A549 (cell line): Measurements from ENCODE around the gene TSPAN18. TPM values are rescaled to one million over a fixed set of nuclear protein-coding genes. Genes with fewer than 3 reads are reported as not detected.

ENCODE experiments used
- ATAC-seq, 2 experiments: fragments of 200-7000 bp in 1 of 2; fragments of >200 bp in 1 of 2; cut with Nextera tagmentation in 1 of 2; cut with Tn5 transposase in 1 of 2; 3 replicates each; pipeline versions ENCODE4 v1.8.0 to v1.9.1; 2018 to 2020; ENCODE audit warnings: mild to moderate bottlenecking in 1 of 2, moderate library complexity in 1 of 2
- CTCF ChIA-PET: fragments of 300-600 bp; sonication (Branson Sonifier 250); formaldehyde crosslinking; extraction: SDS; loops from one replicate; lab custom pipeline; 2021; ENCODE audit warnings: antibody characterized with exemption, inconsistent platforms; lab: Yijun Ruan, JAX
- POLR2A ChIA-PET: fragments of 350-600 bp; formaldehyde crosslinking; extraction: SDS; loops from one replicate; lab custom pipeline; 2021; ENCODE audit warnings: antibody characterized with exemption, inconsistent platforms; lab: Yijun Ruan, JAX
- DNase-seq, 2 experiments: peaks; one replicate each; pipeline versions ENCODE4 v3.0.0 to v3.0.0-alpha.2; 2011 to 2016; ENCODE audit warnings: low read depth in 1 of 2, low spot score in 1 of 2
- FAIRE-seq: peaks from 2 replicates; lab custom pipeline; 2011; peaks lifted over from hg19 to GRCh38; lab: Jason Lieb, UNC
- H3K27ac ChIP-seq, 2 experiments: fragments of >200 bp; sonication (Bioruptor Twin); formaldehyde crosslinking; 3 replicates each; pipeline ENCODE4 v1.5.1; 2016 to 2017
- H3K4me1 ChIP-seq: fragments of >200 bp; sonication (Bioruptor Twin); formaldehyde crosslinking; 3 replicates; pipeline ENCODE4 v1.6.1; 2016
- H3K4me2 ChIP-seq: fragments of >200 bp; sonication (Bioruptor Twin); formaldehyde crosslinking; 3 replicates; pipeline ENCODE4 v1.6.1; 2016
- H3K4me3 ChIP-seq: fragments of >200 bp; sonication (Bioruptor Twin); formaldehyde crosslinking; 3 replicates; pipeline ENCODE4 v1.5.1; 2016
- H3K9me3 ChIP-seq: fragments of >200 bp; sonication (Bioruptor Twin); formaldehyde crosslinking; 3 replicates; pipeline ENCODE4 v1.6.1; 2016
- ATOH8 ChIP-seq: fragments of 250-450 bp; sonication (Bioruptor Pico); IDR thresholded peaks from 2 replicates; pipeline ENCODE4 v1.5.0; 2020; ENCODE audit warnings: low read depth, mild to moderate bottlenecking, moderate library complexity
- CBX2 ChIP-seq: fragments of 200-600 bp; sonication (generic); IDR thresholded peaks from 2 replicates; pipeline ENCODE4 v1.6.1; 2016; ENCODE audit warnings: low read depth, mild to moderate bottlenecking, borderline replicate concordance
- CEBPB ChIP-seq, 2 experiments: fragments of >200 bp in 1 of 2; sonication (Bioruptor Twin) in 1 of 2; formaldehyde crosslinking in 1 of 2; IDR thresholded peaks; 2 replicates each; pipeline ENCODE4 v1.6.1; 2012 to 2016
- FOSB ChIP-seq: fragments of 250-450 bp; sonication (Bioruptor Pico); IDR thresholded peaks from 2 replicates; pipeline ENCODE4 v1.5.0; 2020; ENCODE audit warnings: mild to moderate bottlenecking, moderate library complexity
- GATA3 ChIP-seq: IDR thresholded peaks from 2 replicates; pipeline ENCODE4 v1.6.1; 2012; ENCODE audit warnings: borderline replicate concordance
- JUN ChIP-seq, 2 experiments: fragments of >200 bp; sonication (Bioruptor Twin); formaldehyde crosslinking; IDR thresholded peaks; 2 replicates in 1 of 2; 3 replicates in 1 of 2; pipeline ENCODE4 v1.6.1; 2016 to 2017
- NFE2L2 ChIP-seq: fragments of 150-350 bp; conservative IDR thresholded peaks from 2 replicates; pipeline ENCODE4 v1.6.1; 2014; ENCODE audit warnings: low read length
- PHF8 ChIP-seq: fragments of 200-600 bp; sonication (generic); IDR thresholded peaks from 2 replicates; pipeline ENCODE4 v1.6.1; 2016; ENCODE audit warnings: low read depth, mild to moderate bottlenecking, antibody characterized with exemption, moderate library complexity, borderline replicate concordance
- RCOR1 ChIP-seq: fragments of 150-350 bp; IDR thresholded peaks from 2 replicates; pipeline ENCODE4 v1.6.1; 2014; ENCODE audit warnings: antibody characterized with exemption, low read length, low read depth
- WGBS: methylation state at CpG from one replicate; pipeline ENCODE4 v1.1.6; 2017; ENCODE audit errors: missing lambda C conversion rate; 5-methylcytosine and 5-hydroxymethylcytosine counted together
- polyA plus RNA-seq, 4 experiments: library from polyadenylated mRNA; depleted of rRNA in 3 of 4; stranded (reverse); fragments of >200 nt; fragmentation: RNase III in 1 of 4; extraction: RNeasy Plus Mini Kit Qiagen cat#74134 plus additional on column Dnase treatment in 1 of 4; gene quantifications; 2 replicates in 3 of 4; 3 replicates in 1 of 4; pipeline ENCODE4 v1.2.3, GENCODE V29; 2011 to 2017
- TF ChIP-seq, protein P1 (sequence below): fragments of >200 bp; sonication (Bioruptor Twin); formaldehyde crosslinking; IDR thresholded peaks from 2 replicates; pipeline ENCODE4 v1.6.1; 2016
- TF ChIP-seq, protein P2 (sequence below): IDR thresholded peaks from 2 replicates; pipeline ENCODE4 v1.6.1; 2012

Gene TSPAN18
- polyA plus RNA-seq, 2 of the 4 experiments (the other 2 are of a cell fraction): 0.81 to 4.5 TPM

DNA sequence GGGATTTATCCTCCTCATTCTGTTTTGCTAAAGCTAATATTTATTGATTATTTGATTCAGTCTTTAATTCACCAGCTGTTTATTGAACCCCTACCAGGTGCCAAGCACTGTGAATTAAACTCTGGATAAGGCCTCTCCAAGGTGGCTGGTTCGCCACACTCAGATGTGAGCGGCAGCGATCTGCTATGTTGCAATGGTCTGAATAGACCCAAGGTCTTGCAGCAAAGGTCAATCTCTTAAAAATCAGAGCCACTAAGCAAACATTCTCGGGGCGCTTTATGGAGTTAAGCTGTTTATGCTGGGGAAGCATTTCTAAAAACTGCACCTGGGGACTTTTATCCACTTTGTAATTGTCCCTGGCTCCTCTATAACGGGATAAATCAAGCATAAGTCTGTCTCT is 10.5 kb upstream of the TSPAN18 start:
- Histone ChIP-seq H3K4me2 (no peak overlapping the region), H3K27ac (no peak overlapping the region), H3K4me3 (no peak overlapping the region), H3K4me1 (no peaks in the 10 kb centered on the region), H3K9me3 (no peaks in the 10 kb centered on the region)
- ATAC-seq (no peak), DNase-seq (no peak), FAIRE-seq (no peak)
- TF ChIP-seq PHF8: no peak
- no peak for TF ChIP-seq RCOR1
- TF ChIP-seq, protein P1, sequence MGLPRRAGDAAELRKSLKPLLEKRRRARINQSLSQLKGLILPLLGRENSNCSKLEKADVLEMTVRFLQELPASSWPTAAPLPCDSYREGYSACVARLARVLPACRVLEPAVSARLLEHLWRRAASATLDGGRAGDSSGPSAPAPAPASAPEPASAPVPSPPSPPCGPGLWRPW: no peak
- CTCF ChIA-PET: interaction anchor here (1.2 to 1.6 kb wide), 3 partner anchors 9 to 210 kb away, joined by 3 to 4 read pairs (median 4); no protein-coding TSS in a partner anchor
- POLR2A ChIA-PET: no interaction called here
- WGBS: 46% methylated on average over 6 of the region's 6 CpGs

DNA sequence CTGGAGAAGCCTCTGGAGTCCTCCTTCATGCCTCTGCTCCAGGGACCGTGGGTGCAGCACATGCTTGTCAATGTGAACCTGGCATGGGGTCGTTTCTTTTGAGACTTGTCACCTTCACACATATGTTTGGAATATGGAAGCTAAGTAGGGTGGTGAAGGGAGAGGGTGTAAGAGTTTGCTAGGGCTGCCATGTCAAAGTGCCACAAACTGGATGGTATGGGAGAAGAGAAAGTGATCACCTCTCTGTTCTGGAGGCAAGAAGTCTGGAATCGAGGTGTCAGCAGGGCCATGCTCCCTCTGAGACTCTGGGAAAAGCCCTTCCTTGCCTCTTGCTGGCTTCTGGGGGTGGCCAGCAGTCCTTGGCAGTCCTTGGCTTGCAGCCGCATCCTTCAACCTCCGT is 8.7 kb upstream of the TSPAN18 start:
- CTCF ChIA-PET: interaction anchor here (1.3 to 1.8 kb wide), 2 partner anchors 69 to 97 kb away, joined by 4 to 5 read pairs; no protein-coding TSS in a partner anchor
- POLR2A ChIA-PET: no interaction called here

DNA sequence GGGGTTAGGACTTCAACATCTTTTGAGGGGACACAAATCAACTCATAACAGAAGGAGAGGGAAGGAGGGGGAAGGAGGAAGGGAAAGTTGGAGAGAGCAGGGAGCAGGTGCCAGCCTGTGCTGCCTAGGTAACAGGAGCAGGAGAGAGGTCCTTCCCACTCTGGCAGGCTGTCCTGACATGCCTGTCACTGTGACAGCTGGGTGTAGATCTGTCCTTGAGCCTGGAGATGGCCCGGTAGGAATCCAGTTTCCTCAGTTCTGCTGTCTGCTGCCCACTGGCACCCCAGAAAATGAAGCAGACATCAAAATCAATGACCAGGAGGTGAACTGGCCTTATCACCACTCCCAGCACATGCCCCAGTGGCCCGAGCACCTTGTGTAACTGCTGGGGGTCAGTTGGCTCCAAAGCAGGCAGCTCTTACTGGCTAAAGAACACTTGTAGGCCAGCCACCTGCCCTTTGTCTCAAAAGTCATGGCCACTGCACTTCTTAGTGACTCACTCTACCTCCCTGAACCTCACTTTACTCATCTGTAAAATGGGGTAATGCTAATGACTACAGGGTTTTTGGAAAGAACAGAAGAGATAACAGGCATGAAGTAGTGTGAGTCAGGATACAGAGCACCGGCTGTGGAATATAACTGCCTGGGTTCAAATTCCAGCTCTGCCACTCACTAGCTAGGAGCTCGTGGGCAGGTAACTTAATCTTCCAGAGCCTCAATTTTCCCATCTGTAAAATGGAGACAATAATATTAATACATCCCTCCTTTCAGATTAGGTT is 8.0 kb upstream of the TSPAN18 start:
- WGBS: 8% methylated on average over 4 of the region's 4 CpGs
- Histone ChIP-seq H3K9me3 (no peaks in the 10 kb centered on the region), H3K27ac (no peak overlapping the region), H3K4me1 (no peaks in the 10 kb centered on the region), H3K4me3 (no peak overlapping the region), H3K4me2 (no peak overlapping the region)
- DNase-seq: no peak
- ATAC-seq: no peak
- FAIRE-seq: no peak
- ChIA-PET CTCF (interaction anchor here (0.8 to 5.0 kb wide), 7 partner anchors 8 to 384 kb away, joined by 3 to 23 read pairs (median 5); no protein-coding TSS in a partner anchor), POLR2A (no interaction called here)
- TF ChIP-seq ATOH8 (CRISPR knock-in tag): no peak
- no peak for TF ChIP-seq GATA3
- TF ChIP-seq CBX2: no peak
- TF ChIP-seq FOSB: no peak
- TF ChIP-seq NFE2L2: no peak
- TF ChIP-seq, all 56 proteins: peak for 0

More for the DNA sequence above, 8.7 kb upstream of the TSPAN18 start:
- no peak for FAIRE-seq
- Histone ChIP-seq H3K27ac (no peak overlapping the region), H3K4me2 (no peak overlapping the region), H3K9me3 (no peaks in the 10 kb centered on the region), H3K4me3 (no peak overlapping the region), H3K4me1 (no peaks in the 10 kb centered on the region)
- ATAC-seq: no peak
- WGBS: 34% methylated on average over 5 of the region's 5 CpGs
- DNase-seq: no peak
- TF ChIP-seq JUN (IDR thresholded peaks at IDR 0.05) (no peak), CEBPB (IDR thresholded peaks at IDR 0.05) (no peak)

GRCh38 chr11:44725016-44725685 is 1.6 kb upstream of the TSPAN18 start:
- CTCF ChIA-PET: interaction anchor here (0.9 to 3.5 kb wide), 10 partner anchors 9 to 186 kb away, joined by 3 to 24 read pairs (median 4); no protein-coding TSS in a partner anchor
- POLR2A ChIA-PET: no interaction called here
- WGBS: 85% methylated on average over 12 of the region's 12 CpGs

More at GRCh38 chr11:44725016-44725685, 1.6 kb upstream of the TSPAN18 start:
- TF ChIP-seq, protein P2, sequence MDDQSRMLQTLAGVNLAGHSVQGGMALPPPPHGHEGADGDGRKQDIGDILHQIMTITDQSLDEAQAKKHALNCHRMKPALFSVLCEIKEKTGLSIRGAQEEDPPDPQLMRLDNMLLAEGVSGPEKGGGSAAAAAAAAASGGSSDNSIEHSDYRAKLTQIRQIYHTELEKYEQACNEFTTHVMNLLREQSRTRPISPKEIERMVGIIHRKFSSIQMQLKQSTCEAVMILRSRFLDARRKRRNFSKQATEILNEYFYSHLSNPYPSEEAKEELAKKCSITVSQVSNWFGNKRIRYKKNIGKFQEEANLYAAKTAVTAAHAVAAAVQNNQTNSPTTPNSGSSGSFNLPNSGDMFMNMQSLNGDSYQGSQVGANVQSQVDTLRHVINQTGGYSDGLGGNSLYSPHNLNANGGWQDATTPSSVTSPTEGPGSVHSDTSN: no peak
- Histone ChIP-seq H3K27ac (no peak overlapping the region), H3K4me2 (no peak overlapping the region), H3K4me3 (no peak overlapping the region), H3K4me1 (peaks cover 7% of the 10 kb centered on the region; the same call in 1 of the 3 replicates), H3K9me3 (no peaks in the 10 kb centered on the region)
- DNase-seq (no peak), ATAC-seq (no peak), FAIRE-seq (no peak)
